Measurements from ENCODE around the gene GUCD1. TPM values are rescaled to one million over a fixed set of nuclear protein-coding genes. Genes with fewer than 3 reads are reported as not detected.
"Not testable (repeated sequence)": the region's sequence is repeated elsewhere in the genome, so short reads cannot be mapped to it uniquely, and the experiment has no call there.

GUCD1 gene
- total RNA-seq, 4 donors from 2014 or later, result 56.7 to 498 (median 277) TPM

DNA sequence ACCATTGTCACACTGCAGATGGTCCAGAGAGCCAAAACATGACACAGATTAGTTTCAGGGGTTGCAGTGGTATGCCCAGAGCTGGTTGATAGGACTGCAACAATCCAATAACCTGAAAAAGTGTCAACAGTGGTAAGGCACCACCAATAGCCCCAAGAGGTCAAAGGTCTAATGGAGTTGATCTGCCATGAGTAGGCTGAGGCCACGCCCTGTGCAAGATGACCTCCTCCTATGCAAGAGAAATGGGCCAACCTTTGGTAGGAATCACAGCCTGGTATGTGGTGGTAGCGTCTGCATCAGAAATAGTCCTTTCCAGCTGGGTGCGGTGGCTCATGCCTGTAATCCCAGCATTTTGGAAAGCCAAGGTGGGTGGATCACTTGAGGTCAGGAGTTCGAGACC, 19.6 kb downstream of the GUCD1 start:
- Histone ChIP-seq H3K36me3 (peaks cover 0 to 4% (median 2%) of the 10 kb centered on the region in 4 donors), H3K27ac (no peak overlapping the region), H3K4me1 (no peaks in the 10 kb centered on the region), H3K27me3 (no peaks in the 10 kb centered on the region), H3K9me3 (no peaks in the 10 kb centered on the region), H3K4me3 (no peak overlapping the region)
- intact Hi-C loops (cut with DNase I; ENCODE audit: low total_unique reads), result no loop called here
- no peak for DNase-seq
- in situ Hi-C loops (cut with MboI; ENCODE audit: low pct_ligation_motif_present in 1 of 4, low pct_unique_long_range_greater_than_20kb in 1 of 4, low sequenced_read_pairs in 3 of 4), result no loop called here
- TF ChIP-seq POLR2AphosphoS5 (IDR thresholded peaks at IDR 0.05) (no peak), POLR2A (IDR thresholded peaks at IDR 0.05) (no peak), EP300 (IDR thresholded peaks at IDR 0.05; ENCODE audit: low read depth) (no peak), CTCF (IDR thresholded peaks at IDR 0.05) (no peak)
- 95% methylated on average over 4 of the region's 4 CpGs; no CpG with 5 or more reads in 1 of the 2 donors for WGBS, 2 donors (ENCODE audit: low coverage in 1 of 2)

DNA sequence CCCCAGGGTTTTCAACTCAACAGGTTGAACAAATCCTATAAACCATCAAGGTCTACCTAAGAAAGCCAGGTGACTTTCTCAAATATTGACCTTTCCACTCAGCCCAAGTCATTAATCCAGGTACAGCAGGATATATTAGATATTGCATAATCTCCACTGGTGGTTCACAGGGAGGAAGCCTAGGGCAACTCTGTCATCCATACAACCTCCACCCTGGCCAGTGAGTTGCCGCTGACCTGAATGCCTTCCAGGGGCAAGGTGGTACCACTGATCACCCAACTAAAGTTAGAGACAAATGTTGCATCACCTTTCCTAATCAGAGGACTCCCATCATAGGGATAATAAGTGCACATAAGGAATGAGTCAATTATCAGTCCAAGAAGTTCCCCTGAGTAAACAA, 22.9 kb downstream of the GUCD1 start:
- in situ Hi-C loops (cut with MboI; ENCODE audit: low pct_ligation_motif_present in 1 of 4, low pct_unique_long_range_greater_than_20kb in 1 of 4, low sequenced_read_pairs in 3 of 4), result no loop called here
- TF ChIP-seq POLR2A (IDR thresholded peaks at IDR 0.05), result no peak
- no peak for TF ChIP-seq CTCF (IDR thresholded peaks at IDR 0.05)
- no peaks in the 10 kb centered on the region for H3K4me1 ChIP-seq
- DNase-seq, result no peak
- 100% methylated on average over 1 of the region's 1 CpG; no CpG with 5 or more reads in 1 of the 2 donors for WGBS, 2 donors (ENCODE audit: low coverage in 1 of 2)
- intact Hi-C loops (cut with DNase I; ENCODE audit: low total_unique reads), result no loop called here
- no peak overlapping the region for H3K4me3 ChIP-seq
- H3K27me3 ChIP-seq, result no peaks in the 10 kb centered on the region
- no peaks in the 10 kb centered on the region for H3K36me3 ChIP-seq
- no peak overlapping the region for H3K27ac ChIP-seq
- no peaks in the 10 kb centered on the region for H3K9me3 ChIP-seq

GRCh38 chr22:24530968-24531367, 24.0 kb downstream of the GUCD1 start:
- 70% methylated on average over 3 of the region's 3 CpGs; no CpG with 5 or more reads in 1 of the 2 donors for WGBS, 2 donors (ENCODE audit: low coverage in 1 of 2)
- H3K36me3 ChIP-seq; H3K4me3 ChIP-seq; in situ Hi-C loops (cut with MboI; ENCODE audit: low pct_ligation_motif_present in 1 of 4, low pct_unique_long_range_greater_than_20kb in 1 of 4, low sequenced_read_pairs in 3 of 4); H3K27me3 ChIP-seq; intact Hi-C loops (cut with DNase I; ENCODE audit: low total_unique reads); DNase-seq; H3K27ac ChIP-seq; H3K9me3 ChIP-seq; H3K4me1 ChIP-seq: not testable (repeated sequence)

DNA sequence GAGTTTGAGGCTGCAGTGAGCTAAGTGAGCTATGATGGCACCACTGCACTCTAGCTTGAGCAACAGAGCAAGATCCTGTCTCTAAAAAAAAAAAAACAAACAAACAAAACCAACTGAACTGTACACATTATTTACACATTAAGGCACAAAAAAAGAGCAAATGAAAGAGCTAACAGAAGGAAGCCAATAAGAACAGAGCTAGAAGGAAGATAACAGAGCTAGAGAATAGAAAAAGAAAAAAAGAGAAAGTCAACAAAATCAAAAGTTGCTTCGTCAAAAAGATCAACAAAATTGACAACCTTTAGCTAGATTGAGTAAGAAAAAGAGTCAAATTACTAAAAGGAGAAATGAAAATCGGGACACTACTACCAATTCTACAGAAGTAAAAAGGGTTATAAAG, 25.0 kb downstream of the GUCD1 start:
- intact Hi-C loops (cut with DNase I; ENCODE audit: low total_unique reads), result loop anchor here (10.0 kb wide), 2 partner anchors 195 to 225 kb away; no protein-coding TSS in a partner anchor
- DNase-seq, result no peak
- Histone ChIP-seq H3K27me3 (no peaks in the 10 kb centered on the region), H3K9me3 (no peaks in the 10 kb centered on the region), H3K27ac (no peak overlapping the region), H3K4me3 (no peak overlapping the region), H3K36me3 (no peaks in the 10 kb centered on the region), H3K4me1 (peaks cover 0 to 7% (median 2%) of the 10 kb centered on the region in 4 donors)
- WGBS, 2 donors (ENCODE audit: low coverage in 1 of 2), result 49 to 73% methylated on average over 2 of the region's 2 CpGs
- in situ Hi-C loops (cut with MboI; ENCODE audit: low pct_ligation_motif_present in 1 of 4, low pct_unique_long_range_greater_than_20kb in 1 of 4, low sequenced_read_pairs in 3 of 4), result loop anchor here in 2 of 4 donors (10.0 kb wide), 3 partner anchors 105 to 205 kb away; partner anchors contain the start of gene ADORA2A (in 1 of the 2)
- TF ChIP-seq EP300 (IDR thresholded peaks at IDR 0.05; ENCODE audit: low read depth) (no peak), CTCF (IDR thresholded peaks at IDR 0.05) (no peak), POLR2AphosphoS5 (IDR thresholded peaks at IDR 0.05) (no peak), POLR2A (IDR thresholded peaks at IDR 0.05) (no peak)

DNA sequence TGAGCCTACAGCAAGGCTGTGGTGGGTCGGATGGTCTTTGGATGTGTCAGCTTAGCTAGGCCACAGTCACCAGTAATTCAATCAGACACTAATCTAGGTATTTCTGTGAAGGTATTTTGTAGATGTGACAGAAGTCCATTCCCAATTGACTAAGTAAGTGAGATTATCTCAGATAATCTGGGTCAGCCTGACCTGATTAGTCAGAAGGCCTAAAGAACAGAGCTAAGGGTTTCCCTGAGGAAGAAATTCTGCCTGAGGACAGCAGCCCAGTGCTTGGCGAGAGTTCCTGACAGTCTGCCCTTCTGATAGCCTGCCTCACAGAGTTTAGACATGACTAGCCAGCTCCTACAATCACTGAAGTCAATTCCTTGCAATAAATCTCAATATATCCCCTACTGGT, 28.7 kb downstream of the GUCD1 start:
- no peak for DNase-seq
- H3K4me1 ChIP-seq, result peaks cover 0 to 11% (median 2%) of the 10 kb centered on the region in 4 donors
- in situ Hi-C loops (cut with MboI; ENCODE audit: low pct_ligation_motif_present in 1 of 4, low pct_unique_long_range_greater_than_20kb in 1 of 4, low sequenced_read_pairs in 3 of 4) (loop anchor here in 2 of 4 donors (10.0 kb wide), 3 partner anchors 101 to 201 kb away; partner anchors contain the start of gene ADORA2A (in 1 of the 2)), intact Hi-C loops (cut with DNase I; ENCODE audit: low total_unique reads) (loop anchor here (10.0 kb wide), 2 partner anchors 191 to 229 kb away; no protein-coding TSS in a partner anchor)
- WGBS, 2 donors (ENCODE audit: low coverage in 1 of 2), result 100% methylated on average over 2 of the region's 2 CpGs; no CpG with 5 or more reads in 1 of the 2 donors
- no peak overlapping the region for H3K4me3 ChIP-seq
- H3K27ac ChIP-seq, result no peak overlapping the region
- no peaks in the 10 kb centered on the region for H3K27me3 ChIP-seq
- no peaks in the 10 kb centered on the region for H3K9me3 ChIP-seq
- TF ChIP-seq EP300 (IDR thresholded peaks at IDR 0.05; ENCODE audit: low read depth) (no peak), POLR2A (IDR thresholded peaks at IDR 0.05) (no peak), POLR2AphosphoS5 (IDR thresholded peaks at IDR 0.05) (no peak), CTCF (IDR thresholded peaks at IDR 0.05) (no peak)
- no peaks in the 10 kb centered on the region for H3K36me3 ChIP-seq
